ENCODE data around the gene SS18L1. TPM values are rescaled to one million over a fixed set of nuclear protein-coding genes. Genes with fewer than 3 reads are reported as not detected.
A peak's percentile ranks its signal among the peaks of the same experiment; 100 is the strongest.

SS18L1 gene
- polyA plus RNA-seq, 1 donor: 17.8 TPM

DNA sequence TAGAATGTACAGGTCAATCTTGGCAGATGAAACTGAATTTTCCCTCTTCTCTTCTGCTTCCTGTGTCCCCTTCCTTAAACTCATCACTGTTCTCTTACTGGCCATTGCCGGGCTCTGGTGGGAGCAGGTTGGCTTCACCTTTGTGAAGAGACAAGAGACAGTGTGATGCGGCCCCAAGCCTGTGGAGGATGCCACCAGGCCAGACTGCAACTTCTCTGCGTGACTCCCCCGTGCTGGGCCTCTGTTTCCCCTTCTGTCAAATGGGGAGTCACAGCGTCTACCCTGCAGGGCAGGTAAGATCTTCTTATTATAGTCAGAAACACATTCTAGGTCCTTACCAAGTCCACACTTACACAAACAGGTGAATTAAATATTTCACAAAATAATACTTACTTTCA, 23.2 kb upstream of the SS18L1 start:
- DNase-seq: no peak

DNA sequence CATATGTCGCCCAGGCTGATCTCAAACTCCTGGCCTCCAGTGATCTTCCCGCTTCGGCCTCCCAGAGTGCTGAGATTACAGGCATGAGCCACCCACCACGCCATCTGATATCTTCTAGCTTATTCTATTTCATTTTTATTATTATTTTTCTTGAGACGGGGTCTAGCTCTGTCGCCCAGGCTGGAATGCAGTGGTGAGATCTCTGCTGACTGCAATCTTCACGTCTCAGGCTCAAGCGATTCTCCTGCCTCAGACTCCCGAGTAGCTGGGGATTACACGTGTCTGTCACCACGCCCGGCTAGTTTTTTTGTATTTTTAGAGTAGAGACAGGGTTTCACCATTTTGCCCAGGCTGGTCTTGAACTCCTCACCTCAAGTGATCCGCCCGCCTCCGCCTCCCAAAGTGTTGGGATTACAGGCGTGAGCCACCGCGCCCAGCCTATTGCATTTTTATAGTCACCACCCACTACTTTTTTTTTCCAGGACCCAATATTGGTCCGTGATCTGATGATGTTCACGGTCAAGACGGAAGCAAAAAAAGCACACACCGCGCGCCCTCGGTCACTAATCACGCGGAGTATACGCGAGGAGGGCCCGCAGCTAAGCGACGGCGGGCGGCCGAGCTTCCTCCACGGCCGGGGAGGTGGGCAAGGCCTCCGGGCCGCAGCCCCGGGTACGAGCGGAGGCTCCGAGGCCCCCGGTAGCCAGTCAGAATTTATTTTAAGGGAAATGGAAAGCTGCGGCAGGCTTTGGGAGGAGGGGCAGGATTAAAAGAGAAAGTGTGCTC, 22.4 kb upstream of the SS18L1 start:
- DNase-seq: no peak

- peak; percentile 99 for DNase-seq
These were observed 21.6 kb upstream of the SS18L1 start, which contains the start of gene LSM14B for GRCh38 chr20:62121776-62122653. TSS of gene LSM14B (plus strand) at chr20:62122475. CDS start at chr20:62122667, 192 bp downstream.

GRCh38 chr20:62122654-62123449, 20.7 kb upstream of the SS18L1 start:
- no peak for DNase-seq

- DNase-seq: no peak
These were observed 20.0 kb upstream of the SS18L1 start for GRCh38 chr20:62123450-62124118.

DNA sequence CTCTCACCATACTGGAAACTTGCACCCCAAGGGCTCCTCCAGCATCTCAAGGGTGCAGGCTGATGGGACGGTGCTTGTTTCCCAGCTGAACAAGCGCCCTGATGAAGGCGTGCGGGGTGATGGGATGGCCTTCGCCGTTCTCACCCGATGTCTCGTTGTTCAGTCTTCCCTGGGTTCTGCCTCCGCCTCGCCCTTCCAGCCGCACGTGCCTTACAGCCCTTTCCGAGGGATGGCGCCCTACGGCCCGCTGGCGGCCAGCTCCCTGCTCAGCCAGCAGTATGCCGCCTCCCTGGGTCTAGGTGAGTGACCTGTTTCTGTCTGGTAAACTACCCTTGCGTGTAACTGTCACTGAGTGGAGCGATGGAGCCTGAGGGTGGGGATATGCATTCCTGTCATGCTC, 17.4 kb upstream of the SS18L1 start:
- no peak for DNase-seq

GRCh38 chr20:62127799-62128198, 15.8 kb upstream of the SS18L1 start:
- no peak for DNase-seq

- DNase-seq: no peak
These were observed 15.1 kb upstream of the SS18L1 start for GRCh38 chr20:62128502-62128901.

DNA sequence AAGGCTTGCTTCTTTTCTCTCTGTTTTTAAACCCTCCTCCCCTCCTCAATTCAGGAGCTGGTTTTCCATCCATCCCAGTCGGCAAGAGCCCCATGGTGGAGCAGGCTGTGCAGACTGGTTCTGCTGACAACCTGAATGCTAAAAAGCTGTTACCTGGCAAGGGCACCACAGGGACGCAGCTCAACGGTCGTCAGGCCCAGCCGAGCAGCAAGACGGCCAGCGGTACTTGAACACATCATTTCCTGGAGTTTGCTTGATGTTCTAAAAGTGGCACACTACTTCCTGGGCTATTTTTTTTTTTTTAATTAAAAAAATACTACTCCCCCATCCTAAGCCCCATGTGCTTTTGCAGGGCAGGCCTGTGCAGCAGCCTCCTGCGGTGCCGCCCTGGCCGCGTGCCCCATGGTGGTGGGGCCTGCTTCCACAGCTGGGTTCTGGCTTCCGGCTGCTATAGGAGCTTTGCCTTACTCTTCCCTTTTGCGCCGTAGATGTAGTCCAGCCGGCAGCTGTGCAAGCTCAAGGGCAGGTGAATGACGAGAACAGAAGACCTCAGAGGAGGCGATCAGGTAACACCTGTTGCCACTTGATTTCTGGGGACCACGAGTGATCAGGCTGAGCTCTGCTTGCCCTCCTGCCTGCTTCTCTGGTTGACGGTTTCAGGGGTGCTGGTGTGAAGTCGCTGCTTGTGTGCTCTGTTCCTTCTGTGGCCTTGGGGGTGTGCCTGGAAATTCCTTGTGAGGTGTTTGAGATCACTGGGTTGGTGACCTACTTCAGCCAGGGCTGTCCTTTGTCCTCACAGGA, 13.6 kb upstream of the SS18L1 start:
- no peak for DNase-seq

- no peak for DNase-seq
These were observed 11.8 kb upstream of the SS18L1 start for GRCh38 chr20:62131560-62132320.

- DNase-seq: no peak
These were observed 11.1 kb upstream of the SS18L1 start for GRCh38 chr20:62132421-62132820.

DNA sequence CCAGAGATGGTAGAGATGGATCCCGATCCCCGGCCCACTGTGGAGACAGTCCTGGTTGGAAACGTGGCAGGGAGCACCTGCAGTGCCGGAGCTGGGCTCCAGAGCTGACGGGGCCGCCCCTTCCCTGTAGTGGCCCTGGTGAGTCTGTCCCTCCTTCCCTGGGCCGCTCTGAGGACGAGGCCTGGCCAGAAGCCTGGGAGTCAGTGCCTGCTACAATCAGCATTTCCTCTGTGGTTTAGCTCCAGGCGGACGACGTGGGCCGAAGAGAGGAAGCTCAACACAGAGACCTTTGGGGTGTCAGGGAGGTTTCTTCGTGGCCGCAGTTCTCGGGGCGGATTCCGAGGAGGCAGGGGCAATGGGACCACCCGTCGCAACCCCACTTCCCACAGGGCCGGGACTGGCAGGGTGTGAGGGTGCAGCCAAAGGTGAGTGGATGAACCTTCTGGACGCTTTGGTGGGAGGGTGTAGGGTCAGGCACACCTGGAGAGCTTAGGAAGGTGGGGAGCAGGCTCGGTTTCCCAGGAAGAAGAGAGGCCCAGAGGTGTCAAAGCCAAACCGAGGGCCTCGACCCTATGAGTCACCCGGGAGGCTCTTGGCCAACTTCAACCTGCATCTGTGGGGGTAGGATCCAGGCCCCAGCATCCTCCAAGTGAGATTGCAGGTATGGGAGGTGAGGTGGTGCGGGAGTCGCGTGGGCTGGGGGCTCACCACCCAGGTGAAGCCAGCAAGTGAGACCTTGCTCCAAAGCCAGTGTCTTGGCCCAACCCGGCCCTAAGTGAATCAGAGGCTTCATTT, 10.3 kb upstream of the SS18L1 start:
- no peak for DNase-seq

GRCh38 chr20:62133864-62134263, 9.7 kb upstream of the SS18L1 start:
- DNase-seq: no peak

- no peak for DNase-seq
These were observed 8.8 kb upstream of the SS18L1 start for GRCh38 chr20:62134735-62135231.

DNA sequence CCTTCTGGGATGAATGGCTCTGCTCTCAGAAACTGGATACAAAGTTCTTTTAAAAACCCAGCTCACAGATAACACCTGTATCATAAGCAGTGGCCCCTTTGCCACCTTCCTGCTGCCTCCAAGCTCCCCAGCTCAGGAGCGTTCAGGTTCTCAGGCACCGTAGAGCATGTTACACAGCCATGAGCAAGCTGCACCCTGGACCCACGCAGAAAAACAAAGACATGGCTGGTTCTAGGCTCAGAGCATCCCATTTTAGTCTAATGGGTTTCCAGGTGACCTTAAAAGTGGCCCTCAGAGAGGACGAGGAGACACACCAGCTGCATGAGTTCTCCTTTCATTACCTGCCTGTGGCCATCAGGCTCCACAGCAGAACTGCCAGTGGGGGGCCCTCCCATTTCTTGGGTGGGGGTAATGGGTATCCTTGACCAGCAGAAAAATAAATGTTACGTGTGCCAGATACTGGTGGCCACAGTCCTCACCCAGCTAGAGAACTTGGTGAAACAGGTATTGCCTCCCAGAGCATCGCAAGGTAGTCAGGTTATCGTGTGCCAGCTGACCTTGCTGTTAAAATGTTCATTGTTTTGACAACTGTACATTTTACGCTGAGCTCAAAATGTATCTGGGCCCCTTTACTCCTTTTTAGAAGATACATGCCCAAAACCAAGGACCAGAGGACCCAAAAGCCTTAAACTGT, 7.8 kb upstream of the SS18L1 start:
- DNase-seq: no peak

- peak; percentile 67 for DNase-seq
These were observed 7.1 kb upstream of the SS18L1 start for GRCh38 chr20:62136283-62137091.

- no peak for DNase-seq
These were observed 6.5 kb upstream of the SS18L1 start for GRCh38 chr20:62137092-62137384.
